MM.1S (cell line): Measurements from ENCODE around the gene EMC8.

Experiments used
- CTCF ChIP-seq: fragments of 300-600 bp; sonication (generic); IDR thresholded peaks from 2 replicates; pipeline ENCODE4 v1.5.1; 2016; ENCODE audit warnings: antibody characterized with exemption, low read length, mixed read lengths
- EZH2 ChIP-seq: fragments of 300-600 bp; sonication (generic); optimal IDR thresholded peaks from 2 replicates; pipeline ENCODE3; 2017; ENCODE audit warnings: low read depth, mild to moderate bottlenecking, antibody characterized with exemption, low read length, mixed read lengths

- TF ChIP-seq CTCF (no peak), EZH2 (no peak)
Measured at GRCh38 chr16:85799497-85800320, at the start of gene EMC8, which contains the start of gene COX4I1.
